GM21529 (cell line): ENCODE measurements around the gene NCCRP1.

ENCODE experiments used
- ATAC-seq: cut with Tn5 transposase; IDR thresholded peaks from one replicate; pipeline ENCODE4 v1.9.1; 2021; ENCODE audit not compliant: unreplicated experiment

NCCRP1 gene

GRCh38 chr19:39179754-39180153 is 17.0 kb upstream of the NCCRP1 start:
- no peak for ATAC-seq

- ATAC-seq: no peak
Measured at GRCh38 chr19:39180749-39181148, 16.0 kb upstream of the NCCRP1 start.

- no peak for ATAC-seq
Measured at GRCh38 chr19:39181500-39182173, 15.1 kb upstream of the NCCRP1 start.

- ATAC-seq: no peak
Measured at GRCh38 chr19:39182174-39182505, 14.6 kb upstream of the NCCRP1 start.

DNA sequence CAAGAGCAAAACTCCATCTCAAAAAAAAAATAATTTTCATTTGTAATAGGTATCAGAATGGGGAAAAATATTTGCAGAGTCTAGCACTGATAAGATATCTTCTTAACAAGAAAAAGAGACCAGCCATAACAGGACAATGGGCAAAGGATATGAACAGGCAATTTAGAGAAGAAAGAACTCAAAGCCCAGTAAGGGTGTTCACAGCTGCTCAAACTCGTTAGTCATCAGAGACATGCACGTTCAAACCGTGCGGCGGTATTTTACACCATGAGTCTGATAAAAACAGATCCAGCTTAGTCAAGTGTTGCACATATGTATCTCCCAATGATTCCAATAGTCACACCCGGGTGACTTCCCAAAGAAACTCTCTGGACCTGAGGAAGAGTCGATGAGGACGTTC is 13.7 kb upstream of the NCCRP1 start:
- ATAC-seq: no peak

- no peak for ATAC-seq
Measured at GRCh38 chr19:39186391-39186790, 10.4 kb upstream of the NCCRP1 start.

- ATAC-seq: no peak
Measured at GRCh38 chr19:39187552-39187943, 9.2 kb upstream of the NCCRP1 start.

- ATAC-seq: no peak
Measured at GRCh38 chr19:39188960-39189359, 7.8 kb upstream of the NCCRP1 start.

DNA sequence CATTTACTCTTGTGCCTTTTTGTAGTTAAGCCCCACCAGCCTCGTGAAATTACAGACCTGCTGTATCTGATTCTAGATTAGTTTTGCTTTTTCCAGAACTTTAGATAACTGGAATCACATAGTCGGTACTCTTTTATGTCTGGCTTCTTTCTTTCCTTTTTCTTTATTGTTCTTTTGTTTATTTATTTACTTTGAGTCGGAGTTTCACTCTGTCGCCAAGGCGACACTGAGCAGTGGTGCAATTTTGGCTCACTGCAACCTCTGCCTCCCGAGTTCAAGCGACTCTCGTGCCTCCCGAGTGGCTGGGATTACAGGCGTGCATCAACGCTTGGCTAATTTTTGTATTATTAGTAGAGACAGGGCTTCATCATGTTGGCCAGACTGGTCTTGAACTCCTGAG is 6.0 kb upstream of the NCCRP1 start:
- no peak for ATAC-seq

DNA sequence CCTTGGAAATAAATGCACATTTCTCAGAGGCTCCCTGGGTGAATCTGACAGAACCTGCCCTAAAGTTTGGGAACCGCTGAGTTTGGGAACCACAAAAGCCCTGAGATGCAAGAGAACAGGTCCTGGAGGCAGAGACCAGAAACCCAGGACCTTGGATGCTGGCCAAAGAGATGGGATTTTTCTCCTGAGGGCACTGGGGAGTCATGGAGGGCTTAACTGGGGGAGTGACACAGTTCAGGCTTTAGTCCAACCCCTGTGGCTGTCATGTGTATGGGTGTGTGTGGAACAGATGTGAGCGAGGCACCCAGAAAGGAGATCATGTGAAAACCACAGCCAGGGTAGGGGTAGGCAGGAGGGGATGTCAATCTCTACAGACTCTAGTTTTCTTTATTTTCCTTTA is 3.9 kb upstream of the NCCRP1 start:
- ATAC-seq: no peak

DNA sequence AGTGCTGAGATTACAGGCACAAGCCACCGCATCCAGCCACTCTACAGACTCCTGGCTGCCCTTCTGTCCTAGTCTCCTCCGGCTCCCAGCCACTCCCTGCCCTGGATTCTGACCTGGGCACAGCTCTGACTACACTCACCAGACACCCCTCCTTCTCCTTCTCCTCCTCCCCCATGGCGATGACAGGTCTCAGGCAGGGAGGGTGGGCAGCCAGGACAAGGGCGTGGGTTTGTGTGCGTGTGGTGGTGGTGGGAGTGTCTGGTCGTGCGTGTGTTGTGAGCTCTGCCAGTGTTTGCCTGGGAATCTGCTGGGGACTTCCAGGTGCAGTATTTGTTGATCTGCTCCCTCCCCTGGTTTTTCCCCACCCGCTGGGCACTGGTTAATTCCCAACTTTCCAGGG is 3.0 kb upstream of the NCCRP1 start:
- no peak for ATAC-seq

DNA sequence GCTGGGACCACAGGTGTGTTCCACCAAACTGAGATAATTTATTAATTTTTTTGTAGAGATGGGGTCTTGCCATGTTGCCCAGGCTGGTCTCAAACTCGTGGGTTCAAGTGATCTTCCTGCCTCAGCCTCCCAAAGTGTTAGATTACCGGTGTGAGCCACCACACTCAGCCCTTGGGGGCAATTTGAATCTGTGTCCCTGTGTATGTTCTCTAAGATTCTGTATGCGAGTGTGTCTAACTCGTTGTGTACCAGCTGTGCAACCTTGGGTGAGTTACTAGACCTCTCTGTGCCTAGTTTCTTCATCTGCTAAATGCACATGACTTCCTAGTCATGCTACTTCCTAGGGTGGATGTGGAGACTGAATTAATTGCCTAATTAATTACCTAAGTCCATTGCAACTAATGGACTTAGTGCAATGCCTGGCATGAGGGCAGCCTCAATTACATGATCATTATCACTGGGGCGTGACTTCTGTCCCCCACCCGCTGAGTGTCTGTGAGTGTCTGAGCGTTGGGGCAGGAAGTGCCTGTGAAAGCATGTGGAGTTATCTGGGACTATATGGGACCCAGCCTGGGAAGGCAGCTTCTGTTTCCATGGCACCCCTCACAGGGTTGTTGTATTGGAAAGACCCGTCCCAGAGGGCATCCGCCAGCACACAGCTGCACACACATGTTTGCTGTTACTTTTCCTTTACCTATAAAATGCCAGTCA is 1.8 kb upstream of the NCCRP1 start:
- no peak for ATAC-seq

DNA sequence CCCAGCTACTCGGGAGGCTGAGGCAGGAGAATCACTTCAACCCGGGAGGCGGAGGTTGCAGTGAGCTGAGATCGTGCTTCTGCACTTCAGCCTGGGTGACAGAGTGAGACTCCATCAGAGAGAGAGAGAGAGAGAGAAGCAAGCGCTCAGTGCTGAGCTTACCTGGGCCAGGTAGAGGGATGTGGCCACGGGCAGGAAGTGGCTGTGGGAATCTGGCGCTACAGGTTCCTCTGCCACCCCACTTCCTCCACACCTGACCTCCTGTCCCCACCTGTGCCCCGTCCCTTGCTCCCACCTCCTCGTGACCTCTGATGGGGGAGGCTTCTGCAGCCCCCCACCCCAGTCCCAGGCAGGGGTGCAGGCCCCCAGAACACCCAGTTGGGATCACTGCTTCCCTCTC is 1.0 kb upstream of the NCCRP1 start:
- ATAC-seq: no peak

GRCh38 chr19:39196320-39196719 is 444 bp upstream of the NCCRP1 start:
- no peak for ATAC-seq

DNA sequence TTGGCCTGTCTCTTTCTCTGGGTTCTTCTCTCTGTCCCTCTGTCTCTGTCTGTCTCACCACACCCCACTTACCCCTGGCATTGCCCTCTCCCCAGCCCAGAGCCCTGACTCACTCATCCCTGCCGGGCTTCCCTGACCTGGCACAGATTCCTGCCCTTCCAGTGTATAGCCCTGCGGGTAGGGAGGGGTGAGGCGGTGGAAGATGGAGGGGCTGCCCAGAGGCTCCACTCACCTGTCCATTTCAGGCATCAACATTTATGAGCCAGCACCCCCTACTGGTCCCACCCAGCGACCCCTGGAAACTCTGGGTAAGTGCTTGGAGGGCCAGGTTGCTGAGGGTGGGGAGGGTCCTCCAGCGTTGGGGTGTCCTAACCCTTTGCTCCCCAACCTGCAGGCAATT is 1.0 kb downstream of the NCCRP1 start:
- no peak for ATAC-seq

DNA sequence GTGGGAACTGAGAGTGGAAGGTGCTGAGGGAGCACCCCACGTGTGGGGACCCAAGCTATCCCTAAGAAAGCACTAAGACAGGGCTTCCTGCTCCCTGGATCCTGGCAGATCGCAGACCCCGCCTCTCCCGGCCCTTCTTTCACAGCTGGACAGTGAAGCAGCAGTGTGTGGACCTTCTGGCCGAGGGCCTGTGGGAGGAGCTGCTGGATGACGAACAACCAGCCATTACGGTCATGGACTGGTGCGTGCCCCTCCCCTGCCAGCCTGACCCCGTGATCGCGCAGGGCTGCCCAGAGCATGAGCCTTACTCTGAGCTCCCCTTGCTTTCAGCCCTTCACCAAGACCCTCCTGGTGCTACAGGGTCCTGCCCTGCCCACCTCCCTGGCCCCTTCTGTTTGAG is 2.3 kb downstream of the NCCRP1 start:
- no peak for ATAC-seq

GRCh38 chr19:39200066-39200802 is 3.5 kb downstream of the NCCRP1 start:
- ATAC-seq: no peak

DNA sequence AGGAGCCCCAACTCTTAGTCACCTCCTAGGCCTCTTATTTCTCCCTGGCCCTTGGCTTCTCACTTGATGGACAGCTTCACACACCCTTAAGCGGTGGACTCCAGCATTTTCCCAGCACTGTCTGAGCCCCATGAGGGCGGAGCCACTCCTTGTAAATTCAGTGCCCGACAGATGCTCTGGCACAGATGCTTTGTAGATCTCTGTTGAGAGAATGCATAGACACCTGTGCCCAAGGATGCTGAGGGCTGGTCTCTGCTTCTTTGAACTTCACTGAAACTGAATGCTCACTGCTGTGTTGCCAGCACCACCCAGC is 4.0 kb downstream of the NCCRP1 start:
- ATAC-seq: no peak

- ATAC-seq: no peak
Measured at GRCh38 chr19:39202998-39203355, 6.2 kb downstream of the NCCRP1 start.

- ATAC-seq: no peak
Measured at GRCh38 chr19:39203372-39204341, 6.9 kb downstream of the NCCRP1 start, which contains the start of gene SYCN. SYCN (minus strand) TSS chr19:39204263; CDS start chr19:39204254, 9 bp downstream.

DNA sequence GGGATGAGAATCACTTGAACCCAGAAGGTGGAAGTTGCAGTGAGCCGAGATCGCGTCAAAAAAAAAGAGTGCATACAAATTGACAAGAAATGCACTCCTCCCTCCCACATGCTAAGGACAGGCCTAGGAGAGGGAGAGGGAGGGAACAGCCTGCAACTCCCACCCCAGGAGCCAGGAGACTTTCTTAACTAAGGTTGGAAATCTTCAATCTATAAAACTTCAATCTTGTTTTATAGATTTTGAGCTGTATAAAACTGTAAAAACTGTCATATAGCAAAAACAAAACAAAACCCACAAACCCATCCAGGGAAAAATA is 8.6 kb downstream of the NCCRP1 start:
- no peak for ATAC-seq

- no peak for ATAC-seq
Measured at GRCh38 chr19:39206122-39206521, 9.4 kb downstream of the NCCRP1 start.
